NCI-H1694 treated with DMSO at 0.1 percent for 48 hours (cell line): ENCODE measurements around the gene FBXW12.
A peak's percentile ranks its signal among the peaks of the same experiment; 100 is the strongest.
"Not testable (repeated sequence)": the region's sequence is repeated elsewhere in the genome, so short reads cannot be mapped to it uniquely, and the experiment has no call there.

Source experiments
- DNase-seq: peaks from one replicate; lab custom pipeline; 2025; lab: John Stamatoyannopoulos, UW

FBXW12 gene, protein sequence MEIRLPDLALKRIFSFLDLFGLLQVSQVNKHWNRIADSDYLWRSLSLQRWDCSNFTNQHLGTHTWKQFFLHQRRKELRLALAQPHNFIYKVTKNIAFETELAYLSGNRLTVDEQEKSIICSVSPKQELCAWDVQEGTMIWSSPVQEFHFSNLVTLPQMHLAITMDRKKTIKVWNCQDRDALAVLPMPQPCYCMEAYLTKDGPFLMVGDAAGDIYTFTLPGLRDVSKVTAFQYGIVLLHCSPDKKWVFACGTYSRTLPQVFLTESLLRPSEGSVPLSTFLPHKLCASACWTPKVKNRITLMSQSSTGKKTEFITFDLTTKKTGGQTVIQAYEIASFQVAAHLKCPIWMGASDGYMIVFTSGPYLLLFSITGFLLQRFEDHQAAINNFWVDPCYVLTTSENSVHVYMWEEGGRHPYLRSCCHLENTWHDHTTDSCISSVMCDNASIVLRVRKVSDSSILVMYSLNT

GRCh38 chr3:48371651-48372376, at the start of gene FBXW12:
Gene FBXW12 (plus strand): TSS chr3:48372219. CDS start chr3:48372768, 549 bp downstream.
- DNase-seq = no peak

GRCh38 chr3:48331706-48332435, 40.1 kb upstream of the FBXW12 start:
- DNase-seq = not testable (repeated sequence)

- DNase-seq = peak; percentile 1
Observed at GRCh38 chr3:48333346-48334245, 38.4 kb upstream of the FBXW12 start, which contains the start of gene SPINK8. Gene SPINK8 (minus strand): TSS chr3:48333661. CDS start chr3:48328341, 5,320 bp downstream.

DNA sequence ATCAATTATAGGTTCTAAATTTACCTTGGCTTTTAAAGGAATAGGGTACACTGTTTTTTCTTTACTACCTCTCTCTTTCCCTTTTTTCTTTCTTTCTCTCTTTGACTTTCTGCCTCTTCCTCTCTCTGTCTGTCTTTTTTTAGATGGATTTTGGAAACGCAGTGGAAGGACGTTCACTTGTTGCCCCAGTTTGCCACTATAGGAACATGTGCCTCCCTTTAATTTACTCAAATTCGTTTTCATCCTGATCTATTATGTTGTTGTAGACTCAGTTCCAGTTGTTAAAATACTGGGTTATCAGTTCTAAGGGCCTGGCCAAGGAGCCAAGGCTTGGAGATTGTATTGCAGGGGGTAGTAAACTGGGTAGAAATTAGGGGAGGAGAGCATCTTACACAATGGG, 37.4 kb upstream of the FBXW12 start:
- DNase-seq = no peak

- DNase-seq = not testable (repeated sequence)
Observed at GRCh38 chr3:48335286-48335685, 36.7 kb upstream of the FBXW12 start.

DNA sequence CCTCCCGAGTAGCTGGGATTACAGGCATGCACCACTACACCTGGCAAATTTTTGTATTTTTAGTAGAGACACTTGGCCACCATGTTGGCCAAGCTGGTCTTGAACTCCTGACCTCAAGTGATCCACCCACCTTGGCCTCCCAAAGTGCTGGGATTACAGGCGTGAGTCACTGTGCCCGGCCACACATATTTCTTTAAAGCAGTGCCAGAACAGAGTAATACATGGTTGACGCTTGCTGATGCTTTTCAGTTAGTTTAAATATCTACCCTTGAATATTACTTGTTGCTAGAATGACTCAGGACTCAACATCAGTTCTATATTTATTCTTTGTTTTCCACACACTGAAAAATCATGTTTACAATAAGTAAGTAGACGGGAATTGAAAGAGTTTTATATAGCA, 34.5 kb upstream of the FBXW12 start:
- not testable (repeated sequence) for DNase-seq

DNA sequence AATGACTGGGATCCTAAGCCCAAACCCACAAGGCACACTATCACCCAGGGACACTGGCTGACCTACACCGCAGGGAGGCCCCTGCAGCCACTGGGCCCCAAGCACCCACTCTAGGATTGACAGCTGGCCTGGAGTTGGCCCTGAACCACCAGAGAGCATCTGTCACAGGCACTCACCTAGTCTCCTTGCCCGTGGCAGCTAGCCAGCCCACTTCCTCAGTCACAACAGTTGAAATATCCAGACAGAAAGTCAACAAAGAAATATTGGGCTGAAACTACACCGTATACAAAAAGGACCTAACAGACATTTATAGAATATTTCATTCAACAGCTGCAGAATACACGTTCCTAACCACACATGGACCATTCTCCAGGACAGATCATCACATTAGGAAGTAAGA, 33.4 kb upstream of the FBXW12 start:
- DNase-seq = no peak

DNA sequence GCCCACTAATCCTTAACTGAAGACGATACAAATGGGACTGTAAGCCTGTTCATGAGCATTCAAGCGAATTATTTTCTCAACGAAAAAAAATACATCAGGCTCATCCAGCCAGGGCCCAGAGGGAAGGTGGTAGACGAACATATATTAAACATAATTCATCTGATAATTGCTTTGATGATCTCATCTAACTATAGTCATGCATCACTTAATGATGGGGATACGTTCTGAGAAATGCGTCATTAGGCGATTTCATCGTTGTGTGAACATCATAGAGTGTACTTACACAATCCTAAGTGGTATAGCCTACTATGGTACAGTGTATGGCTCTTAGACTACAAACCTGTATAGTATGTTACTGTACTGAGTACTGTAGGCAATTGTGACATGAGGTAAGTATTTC, 28.6 kb upstream of the FBXW12 start:
- DNase-seq = no peak

- DNase-seq = no peak
Observed at GRCh38 chr3:48344867-48345507, 27.0 kb upstream of the FBXW12 start.

DNA sequence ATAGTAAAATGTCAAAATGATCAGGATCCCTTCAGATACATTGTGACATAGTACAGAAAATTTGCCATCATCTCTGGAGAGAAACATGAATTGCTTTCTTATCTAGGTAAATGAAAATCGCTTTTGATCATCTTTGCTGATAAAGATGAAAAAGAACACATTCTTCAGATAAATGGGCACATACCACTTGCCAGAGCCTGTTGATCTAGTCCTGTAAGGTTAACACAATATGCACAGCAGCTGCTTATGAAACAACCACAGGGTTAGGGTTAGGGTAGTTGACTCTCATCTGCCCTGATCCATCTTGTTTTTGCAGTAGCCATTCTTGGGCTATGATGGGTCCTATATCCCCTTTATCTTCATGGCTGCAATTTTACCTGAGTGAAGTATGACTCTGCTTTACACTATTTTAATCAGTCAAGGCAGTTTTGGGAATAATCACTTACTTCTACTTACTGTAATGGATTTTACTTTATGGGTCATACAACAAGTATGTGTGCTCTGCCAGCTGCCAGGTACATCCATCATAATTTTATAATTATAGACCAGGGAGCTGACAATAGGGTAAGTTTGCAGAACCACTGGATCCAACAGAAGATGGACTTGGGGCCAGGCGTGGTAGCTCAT, 26.0 kb upstream of the FBXW12 start:
- no peak for DNase-seq

DNA sequence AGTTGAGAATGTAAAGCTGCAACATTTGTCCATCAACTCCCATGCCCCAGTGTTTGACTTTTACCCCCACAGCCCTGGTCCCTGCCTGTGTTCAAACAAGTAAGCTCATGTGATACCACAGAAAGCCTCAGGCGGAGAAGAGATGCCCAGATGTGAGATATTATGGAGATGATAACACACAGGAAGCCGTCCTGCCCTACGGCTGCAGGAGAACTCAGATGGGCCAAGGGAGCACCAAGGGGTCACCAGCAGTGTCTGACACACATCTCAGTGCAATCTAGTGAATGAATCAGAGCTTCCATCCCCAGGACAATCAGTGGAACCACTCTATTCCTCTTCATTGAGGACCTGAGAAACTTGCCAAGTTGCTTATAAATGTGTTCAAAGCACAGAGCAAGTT, 24.5 kb upstream of the FBXW12 start:
- no peak for DNase-seq

DNA sequence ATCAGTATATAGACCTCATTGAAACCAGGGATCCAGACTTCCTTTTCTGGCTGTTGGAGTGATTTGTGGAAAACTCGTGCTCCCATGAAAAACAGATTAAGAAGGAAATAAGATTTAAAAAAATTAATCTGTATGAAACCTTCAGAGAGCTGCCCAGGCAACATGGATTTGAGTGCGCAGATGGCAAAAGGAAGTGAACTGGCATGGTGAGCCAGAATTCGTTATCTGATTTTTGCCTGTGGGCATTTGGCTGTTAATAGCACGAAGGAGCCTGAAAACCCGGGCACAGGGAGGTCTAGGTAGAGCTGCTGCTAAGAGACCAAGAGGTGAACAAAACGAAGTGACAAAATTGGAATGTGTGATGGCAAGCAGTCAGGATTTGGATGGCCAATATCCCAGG, 19.5 kb upstream of the FBXW12 start:
- DNase-seq = no peak

GRCh38 chr3:48353987-48354386, 18.0 kb upstream of the FBXW12 start:
- DNase-seq = no peak

GRCh38 chr3:48356419-48356818, 15.6 kb upstream of the FBXW12 start:
- no peak for DNase-seq

DNA sequence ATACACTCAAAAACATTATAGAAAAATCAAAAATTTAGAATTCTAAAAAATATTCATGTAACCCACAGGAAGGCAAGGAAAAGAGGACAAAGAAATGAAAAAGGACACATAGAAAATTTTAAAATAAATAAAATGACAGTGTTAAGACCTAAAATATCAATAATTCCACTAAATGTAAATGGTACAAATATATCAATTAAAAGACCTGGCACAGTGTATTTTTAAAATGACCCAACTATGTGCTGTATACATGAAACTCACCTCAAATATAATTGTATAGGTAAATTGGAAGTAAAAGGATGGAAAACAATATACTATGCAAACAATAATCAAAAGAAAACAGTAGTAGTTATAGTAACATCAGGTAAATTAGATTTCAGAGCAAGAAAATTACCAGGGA, 10.1 kb upstream of the FBXW12 start:
- no peak for DNase-seq

- DNase-seq = no peak
Observed at GRCh38 chr3:48364840-48365239, 7.2 kb upstream of the FBXW12 start.

DNA sequence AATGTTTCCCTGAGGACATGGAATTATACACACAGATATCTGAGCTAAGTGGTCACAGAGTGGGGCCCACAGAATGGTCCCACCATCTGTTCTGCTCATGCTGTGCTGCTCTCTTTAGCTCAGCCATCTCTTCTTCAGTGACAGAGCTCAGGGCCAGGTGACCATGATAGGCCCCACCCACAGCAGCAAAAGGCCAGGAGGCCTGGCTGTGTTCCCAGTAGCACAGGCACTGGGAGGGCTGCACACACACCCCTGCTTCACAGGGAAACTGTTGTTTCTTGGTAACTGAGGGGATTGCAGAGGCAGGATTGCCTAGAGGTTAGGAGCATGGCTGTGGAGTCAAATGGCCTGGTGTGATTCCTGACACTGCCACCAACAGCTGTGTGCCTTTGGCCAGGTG, 4.8 kb upstream of the FBXW12 start:
- DNase-seq = peak; percentile 53

- no peak for DNase-seq
Observed at GRCh38 chr3:48369693-48370332, 2.2 kb upstream of the FBXW12 start.

- no peak for DNase-seq
Observed at GRCh38 chr3:48370333-48370713, 1.7 kb upstream of the FBXW12 start.

- DNase-seq = no peak
Observed at GRCh38 chr3:48372377-48372770, 355 bp downstream of the FBXW12 start.
